Tibial artery (tissue), 4 donors: ENCODE data around the gene TAF4.
"Not testable (repeated sequence)": the region's sequence is repeated elsewhere in the genome, so short reads cannot be mapped to it uniquely, and the experiment has no call there.

Experiments
- DNase-seq, 2 donors: peaks; one replicate each; pipeline ENCODE4 v3.0.0-alpha.2; 2019
- H3K27ac ChIP-seq, 2 donors: fragments of 200-600 bp; sonication (generic) in 1 of 2; 1 replicate in 1 of 2; 2 replicates in 1 of 2; pipeline ENCODE4 v1.5.1; 2018 to 2019; ENCODE audit warnings: mild to moderate bottlenecking in 1 of 2
- H3K27me3 ChIP-seq, 2 donors: fragments of 200-600 bp; sonication (generic) in 1 of 2; one replicate each; pipeline versions ENCODE4 v1.5.1 to v1.6.0; 2016 to 2019
- H3K36me3 ChIP-seq, 3 donors: fragments of 200-600 bp; sonication (generic) in 2 of 3; one replicate each; pipeline ENCODE4 v1.5.1; 2016 to 2019; ENCODE audit warnings: mild to moderate bottlenecking in 2 of 3
- H3K4me1 ChIP-seq, 4 donors: fragments of 200-600 bp; sonication (generic) in 2 of 4; 1 replicate in 3 of 4; 2 replicates in 1 of 4; pipeline ENCODE4 v1.5.1; 2016 to 2019
- H3K4me3 ChIP-seq, 2 donors: fragments of 200-600 bp; sonication (generic) in 1 of 2; 1 replicate in 1 of 2; 2 replicates in 1 of 2; pipeline ENCODE4 v1.5.1; 2018 to 2019; ENCODE audit warnings: mild to moderate bottlenecking in 2 of 2
- H3K9me3 ChIP-seq, 3 donors: fragments of 200-600 bp; sonication (generic) in 1 of 3; one replicate each; pipeline ENCODE4 v1.5.1; 2016 to 2019
- CTCF ChIP-seq, 2 experiments: fragments of 200-600 bp in 1 of 2; fragments of 450-650 bp in 1 of 2; IDR thresholded peaks; one replicate each; pipeline ENCODE4 v1.5.1; 2017 to 2019; ENCODE audit warnings: antibody characterized with exemption in 2 of 2, mild to moderate bottlenecking in 1 of 2, moderate library complexity in 1 of 2
- intact Hi-C: fragments of 100-400 bp; cut with DNase I; formaldehyde crosslinking; loops from one replicate; pipeline ENCODE4 v1.15.0; 2023; ENCODE audit warnings: low total_unique reads

TAF4 gene

GRCh38 chr20:62087227-62087626 is 21.5 kb upstream of the TAF4 start:
- no peak overlapping the region for H3K27ac ChIP-seq
- H3K36me3 ChIP-seq, result no peaks in the 10 kb centered on the region
- H3K27me3 ChIP-seq, result peaks cover 0 to 36% of the 10 kb centered on the region in 2 donors
- TF ChIP-seq CTCF (IDR thresholded peaks at IDR 0.05), result no peak
- intact Hi-C loops, result no loop called here
- no peak for DNase-seq
- no peaks in the 10 kb centered on the region for H3K9me3 ChIP-seq
- H3K4me3 ChIP-seq, result no peak overlapping the region
- H3K4me1 ChIP-seq, result no peaks in the 10 kb centered on the region

GRCh38 chr20:62085206-62085605 is 19.5 kb upstream of the TAF4 start:
- Histone ChIP-seq H3K4me3 (no peak overlapping the region), H3K9me3 (no peaks in the 10 kb centered on the region), H3K27ac (no peak overlapping the region), H3K4me1 (no peaks in the 10 kb centered on the region), H3K27me3 (peaks cover 0 to 32% of the 10 kb centered on the region in 2 donors), H3K36me3 (no peaks in the 10 kb centered on the region)
- DNase-seq, result no peak
- no peak for TF ChIP-seq CTCF (IDR thresholded peaks at IDR 0.05)
- intact Hi-C loops, result no loop called here

GRCh38 chr20:62084224-62084623 is 18.5 kb upstream of the TAF4 start:
- H3K27ac ChIP-seq, H3K4me1 ChIP-seq, H3K36me3 ChIP-seq, H3K4me3 ChIP-seq, H3K9me3 ChIP-seq, intact Hi-C loops, DNase-seq: not testable (repeated sequence)
- H3K27me3 ChIP-seq, result peaks cover 0 to 32% of the 10 kb centered on the region in 2 donors

- intact Hi-C loops, result no loop called here
- DNase-seq, result no peak
- no peak overlapping the region for H3K4me3 ChIP-seq
- no peaks in the 10 kb centered on the region for H3K36me3 ChIP-seq
- no peak for TF ChIP-seq CTCF (IDR thresholded peaks at IDR 0.05)
- H3K9me3 ChIP-seq, result peaks cover 0 to 10% (median 9%) of the 10 kb centered on the region in 3 donors
- no peaks in the 10 kb centered on the region for H3K4me1 ChIP-seq
- H3K27ac ChIP-seq, result no peak overlapping the region
- peaks cover 0 to 36% of the 10 kb centered on the region in 2 donors for H3K27me3 ChIP-seq
These were observed 17.6 kb upstream of the TAF4 start for GRCh38 chr20:62083312-62083711.

GRCh38 chr20:62080249-62080990 is 14.7 kb upstream of the TAF4 start:
- Histone ChIP-seq H3K4me1 (no peaks in the 10 kb centered on the region), H3K27ac (no peak overlapping the region), H3K4me3 (no peak overlapping the region), H3K36me3 (no peaks in the 10 kb centered on the region), H3K27me3 (peaks cover 0 to 15% of the 10 kb centered on the region in 2 donors), H3K9me3 (peaks cover 0 to 21% (median 21%) of the 10 kb centered on the region in 3 donors)
- TF ChIP-seq CTCF (IDR thresholded peaks at IDR 0.05), result no peak
- DNase-seq, result no peak
- intact Hi-C loops, result no loop called here

- Histone ChIP-seq H3K27me3 (peaks cover 0 to 10% of the 10 kb centered on the region in 2 donors), H3K4me1 (no peaks in the 10 kb centered on the region), H3K9me3 (peaks cover 0 to 27% (median 27%) of the 10 kb centered on the region in 3 donors), H3K27ac (no peak overlapping the region), H3K36me3 (no peaks in the 10 kb centered on the region), H3K4me3 (no peak overlapping the region)
- no peak for DNase-seq
- TF ChIP-seq CTCF (IDR thresholded peaks at IDR 0.05), result no peak
- intact Hi-C loops, result no loop called here
These were observed 13.5 kb upstream of the TAF4 start for GRCh38 chr20:62079166-62079565.
